ENCODE measurements around the gene DNAJA2. TPM values are rescaled to one million over a fixed set of nuclear protein-coding genes. Genes with fewer than 3 reads are reported as not detected.

Gene DNAJA2
- total RNA-seq, 1 donor from 2014 or later: 90.8 TPM

DNA sequence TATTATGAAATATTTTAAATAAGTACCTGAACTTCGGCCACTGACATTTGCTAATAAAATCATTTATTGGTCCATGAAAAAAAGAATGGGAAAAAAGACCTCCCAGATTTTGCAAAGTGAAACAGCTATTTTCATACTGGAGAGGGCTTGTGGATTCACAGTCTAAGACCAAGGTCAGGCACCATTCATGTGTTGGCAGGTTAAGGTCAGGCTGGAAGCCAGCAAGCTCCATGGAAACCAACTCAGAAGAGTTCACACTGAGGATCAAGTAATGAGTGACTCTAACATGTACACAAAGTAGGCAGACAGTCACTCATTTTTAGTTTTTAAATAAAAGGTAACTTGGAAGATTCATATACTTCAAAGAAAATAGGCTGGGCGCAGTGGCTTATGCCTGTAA is 3.4 kb downstream of the DNAJA2 start:
- H3K27me3 ChIP-seq (ENCODE audit: low read depth): no peaks in the 10 kb centered on the region
- no peak overlapping the region for H3K4me3 ChIP-seq
- peaks cover 59% of the 10 kb centered on the region for H3K4me1 ChIP-seq
- DNase-seq: peak; percentile 58
- TF ChIP-seq, protein P1, sequence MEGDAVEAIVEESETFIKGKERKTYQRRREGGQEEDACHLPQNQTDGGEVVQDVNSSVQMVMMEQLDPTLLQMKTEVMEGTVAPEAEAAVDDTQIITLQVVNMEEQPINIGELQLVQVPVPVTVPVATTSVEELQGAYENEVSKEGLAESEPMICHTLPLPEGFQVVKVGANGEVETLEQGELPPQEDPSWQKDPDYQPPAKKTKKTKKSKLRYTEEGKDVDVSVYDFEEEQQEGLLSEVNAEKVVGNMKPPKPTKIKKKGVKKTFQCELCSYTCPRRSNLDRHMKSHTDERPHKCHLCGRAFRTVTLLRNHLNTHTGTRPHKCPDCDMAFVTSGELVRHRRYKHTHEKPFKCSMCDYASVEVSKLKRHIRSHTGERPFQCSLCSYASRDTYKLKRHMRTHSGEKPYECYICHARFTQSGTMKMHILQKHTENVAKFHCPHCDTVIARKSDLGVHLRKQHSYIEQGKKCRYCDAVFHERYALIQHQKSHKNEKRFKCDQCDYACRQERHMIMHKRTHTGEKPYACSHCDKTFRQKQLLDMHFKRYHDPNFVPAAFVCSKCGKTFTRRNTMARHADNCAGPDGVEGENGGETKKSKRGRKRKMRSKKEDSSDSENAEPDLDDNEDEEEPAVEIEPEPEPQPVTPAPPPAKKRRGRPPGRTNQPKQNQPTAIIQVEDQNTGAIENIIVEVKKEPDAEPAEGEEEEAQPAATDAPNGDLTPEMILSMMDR (IDR thresholded peaks at IDR 0.05; ENCODE audit: borderline replicate concordance): no peak
- peaks cover 62% of the 10 kb centered on the region for H3K36me3 ChIP-seq
- no peaks in the 10 kb centered on the region for H3K9me3 ChIP-seq (replicated peaks)
- peak overlapping the region; percentile 37 for H3K27ac ChIP-seq (replicated peaks)
- intact Hi-C loops (cut with micrococcal nuclease): no loop called here

DNA sequence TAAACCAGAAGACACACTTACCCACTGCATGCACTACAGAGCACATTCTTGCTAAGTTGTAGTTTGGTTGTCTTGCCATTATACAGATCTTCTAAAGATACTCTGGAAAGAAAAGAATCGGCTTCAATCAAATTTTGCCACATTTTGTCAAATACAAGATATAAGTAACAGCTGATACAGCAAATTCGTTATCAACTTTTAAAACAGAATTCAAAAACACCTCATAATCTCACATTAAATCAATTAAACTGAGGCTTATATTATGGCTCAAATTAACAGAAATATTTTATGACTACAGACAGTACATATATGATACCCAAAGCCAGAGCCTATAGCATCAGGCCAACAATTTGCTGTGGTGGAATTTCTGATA is 5.4 kb downstream of the DNAJA2 start:
- Histone ChIP-seq H3K4me3 (no peak overlapping the region), H3K9me3 (replicated peaks) (no peaks in the 10 kb centered on the region), H3K36me3 (peaks cover 82% of the 10 kb centered on the region), H3K27ac (replicated peaks) (peak overlapping the region; percentile 37), H3K4me1 (peaks cover 51% of the 10 kb centered on the region), H3K27me3 (ENCODE audit: low read depth) (no peaks in the 10 kb centered on the region)
- no peak for DNase-seq
- TF ChIP-seq, protein P1 (IDR thresholded peaks at IDR 0.05; ENCODE audit: borderline replicate concordance): no peak
- intact Hi-C loops (cut with micrococcal nuclease): no loop called here

DNA sequence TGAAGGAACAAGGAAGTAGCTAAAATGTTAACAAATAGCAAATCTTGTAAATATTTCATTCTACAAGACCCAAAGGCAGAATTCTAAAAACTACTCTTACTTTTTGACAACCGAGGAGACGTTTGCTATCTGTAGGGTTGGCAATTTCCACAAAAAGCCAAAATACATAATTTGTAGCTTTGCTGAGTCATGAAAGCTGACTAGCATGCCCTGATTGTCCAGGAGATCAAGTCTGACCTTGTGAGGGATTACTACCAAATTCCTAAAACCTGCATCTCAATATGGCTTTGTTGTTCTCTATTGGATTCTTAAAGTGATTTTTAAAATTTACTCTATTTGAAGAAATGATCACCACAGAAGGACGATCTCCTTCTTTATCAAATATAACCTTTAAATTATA is 10.8 kb downstream of the DNAJA2 start:
- DNase-seq: no peak
- TF ChIP-seq, protein P1 (IDR thresholded peaks at IDR 0.05; ENCODE audit: borderline replicate concordance): no peak
- H3K27me3 ChIP-seq (ENCODE audit: low read depth): no peaks in the 10 kb centered on the region
- H3K4me3 ChIP-seq: no peak overlapping the region
- no peaks in the 10 kb centered on the region for H3K9me3 ChIP-seq (replicated peaks)
- intact Hi-C loops (cut with micrococcal nuclease): no loop called here
- peak overlapping the region; percentile 14 for H3K27ac ChIP-seq (replicated peaks)
- peaks cover 99% of the 10 kb centered on the region for H3K36me3 ChIP-seq
- H3K4me1 ChIP-seq: peaks cover 26% of the 10 kb centered on the region

DNA sequence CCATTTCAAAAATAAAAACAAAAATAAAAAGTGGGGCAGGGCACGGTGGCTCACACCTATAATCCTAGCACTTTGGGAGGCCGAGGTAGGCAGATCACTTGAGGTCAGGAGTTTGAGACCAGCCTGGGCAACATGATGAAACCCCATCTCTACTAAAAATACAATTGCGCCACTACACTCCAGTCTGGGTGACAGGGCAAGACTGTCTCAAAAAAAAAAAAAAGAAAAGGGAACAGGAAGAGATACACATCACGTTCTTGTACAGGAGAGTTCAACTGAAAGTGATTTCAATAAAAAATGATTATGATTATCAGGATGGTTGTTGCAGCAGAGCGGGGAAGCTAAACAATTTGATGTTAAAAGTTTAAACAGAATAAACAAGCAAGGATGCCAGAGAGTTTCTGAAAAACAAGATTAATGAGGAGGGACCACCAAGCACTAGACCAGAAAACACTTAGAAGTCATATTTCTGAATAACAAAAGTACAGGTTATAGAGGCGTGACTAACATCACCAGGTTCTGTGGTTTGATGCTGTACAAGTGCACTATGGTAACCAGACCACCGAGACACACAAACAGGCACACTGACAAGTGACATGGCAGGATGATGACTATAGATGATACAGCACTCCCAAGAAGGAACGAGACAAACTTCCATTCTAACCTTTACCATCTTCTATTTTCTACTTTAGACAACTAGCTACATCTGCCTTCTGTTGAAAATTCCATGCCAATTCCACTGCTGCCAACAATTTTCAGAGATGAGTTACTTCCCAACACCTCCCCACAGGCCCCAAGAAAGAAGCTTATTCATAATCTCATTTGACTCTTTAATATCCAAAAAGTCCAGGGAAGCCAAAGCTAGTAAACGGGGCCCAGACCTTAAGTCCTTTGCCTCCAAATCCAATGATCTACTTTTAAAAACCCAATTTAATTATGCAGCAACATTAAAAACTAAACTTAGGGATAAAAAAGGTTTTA is 11.8 kb downstream of the DNAJA2 start:
- Histone ChIP-seq H3K27me3 (ENCODE audit: low read depth) (no peaks in the 10 kb centered on the region), H3K36me3 (peaks cover 99% of the 10 kb centered on the region), H3K9me3 (replicated peaks) (no peaks in the 10 kb centered on the region), H3K27ac (replicated peaks) (peak overlapping the region; percentile 14), H3K4me3 (no peak overlapping the region), H3K4me1 (peaks cover 26% of the 10 kb centered on the region)
- TF ChIP-seq, protein P1 (IDR thresholded peaks at IDR 0.05; ENCODE audit: borderline replicate concordance): no peak
- intact Hi-C loops (cut with micrococcal nuclease): no loop called here
- DNase-seq: no peak

DNA sequence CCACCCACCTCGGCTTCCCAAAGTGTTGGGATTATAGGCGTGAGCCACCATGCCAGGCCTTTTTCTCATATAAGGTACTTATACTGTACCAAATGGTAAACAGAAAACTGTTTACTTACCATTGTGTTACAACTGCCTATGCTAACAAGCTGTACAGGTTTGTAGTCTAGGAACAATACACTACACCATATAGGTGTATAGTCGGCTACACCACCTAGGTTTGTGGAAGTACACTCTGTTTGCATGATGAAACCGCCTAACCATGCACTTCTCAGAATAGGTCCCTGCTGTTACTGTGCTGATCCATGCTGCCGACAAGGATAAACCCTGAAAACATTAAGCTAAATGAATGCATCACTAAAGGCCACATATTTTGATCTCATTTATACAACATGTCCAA is 18.9 kb downstream of the DNAJA2 start:
- intact Hi-C loops (cut with micrococcal nuclease): no loop called here
- Histone ChIP-seq H3K4me3 (no peak overlapping the region), H3K4me1 (no peaks in the 10 kb centered on the region), H3K9me3 (replicated peaks) (no peaks in the 10 kb centered on the region), H3K27ac (replicated peaks) (no peak overlapping the region), H3K36me3 (peaks cover 51% of the 10 kb centered on the region), H3K27me3 (ENCODE audit: low read depth) (no peaks in the 10 kb centered on the region)
- TF ChIP-seq, protein P1 (IDR thresholded peaks at IDR 0.05; ENCODE audit: borderline replicate concordance): no peak
- DNase-seq: no peak

Measured in left ventricle myocardium inferior (tissue), 1 donor.